Stimulated activated naive CD4-positive, alpha-beta T cell (primary cell): ENCODE data around the gene NUPR1.
"Not testable (repeated sequence)": the region's sequence is repeated elsewhere in the genome, so short reads cannot be mapped to it uniquely, and the experiment has no call there.

Experiments
- DNase-seq, 6 experiments: peaks; one replicate each; lab custom pipeline; 2025; lab: John Stamatoyannopoulos, UW

The NUPR1 gene

GRCh38 chr16:28554634-28555423 lies 16.1 kb upstream of the NUPR1 start:
- no peak for DNase-seq

- peak; percentile 90 to 100 (median 94) for DNase-seq
These were observed 15.2 kb upstream of the NUPR1 start, which contains the start of gene SGF29 for GRCh38 chr16:28553776-28554633. Gene SGF29, plus strand, starts transcription at chr16:28553920. Its CDS starts 27,150 bp downstream, at chr16:28581070.

GRCh38 chr16:28549301-28549899 lies 10.6 kb upstream of the NUPR1 start:
- DNase-seq, result peak in 4 of 6 experiments; percentile 6 to 59 (median 32)

GRCh38 chr16:28548306-28548802 lies 9.6 kb upstream of the NUPR1 start:
- DNase-seq, result no peak

- no peak for DNase-seq
These were observed 7.9 kb upstream of the NUPR1 start for GRCh38 chr16:28546626-28547025.

- DNase-seq, result not testable (repeated sequence)
These were observed 7.2 kb upstream of the NUPR1 start for GRCh38 chr16:28545964-28546363.

GRCh38 chr16:28544998-28545397 lies 6.2 kb upstream of the NUPR1 start:
- no peak for DNase-seq

- peak in 1 of 6 experiments; percentile 3 for DNase-seq
These were observed 4.3 kb upstream of the NUPR1 start for GRCh38 chr16:28543072-28543471.

GRCh38 chr16:28542646-28543045 lies 3.9 kb upstream of the NUPR1 start:
- DNase-seq, result no peak

- no peak for DNase-seq
These were observed 1.6 kb upstream of the NUPR1 start for GRCh38 chr16:28540346-28540745.

- no peak for DNase-seq
These were observed 626 bp downstream of the NUPR1 start for GRCh38 chr16:28537964-28538732.

GRCh38 chr16:28537076-28537475 lies 1.7 kb downstream of the NUPR1 start:
- no peak for DNase-seq

GRCh38 chr16:28534542-28535373 lies 4.0 kb downstream of the NUPR1 start:
- DNase-seq, result peak in 3 of 6 experiments; percentile 32 to 50 (median 42)

GRCh38 chr16:28532940-28533647 lies 5.7 kb downstream of the NUPR1 start:
- DNase-seq, result no peak

GRCh38 chr16:28531777-28532744 lies 6.7 kb downstream of the NUPR1 start:
- no peak for DNase-seq

GRCh38 chr16:28529124-28529523 lies 9.7 kb downstream of the NUPR1 start:
- DNase-seq, result no peak

- DNase-seq, result no peak
These were observed 10.3 kb downstream of the NUPR1 start for GRCh38 chr16:28528463-28528867.

GRCh38 chr16:28527985-28528384 lies 10.8 kb downstream of the NUPR1 start:
- no peak for DNase-seq
